Endothelial cell of umbilical vein (primary cell): ENCODE results near the gene BMX. TPM values are rescaled to one million over a fixed set of nuclear protein-coding genes. Genes with fewer than 3 reads are reported as not detected.
A peak's percentile ranks its signal among the peaks of the same experiment; 100 is the strongest.

Experiments
- BruUV-seq: library from RNA; stranded (reverse); fragments of 400-500 nt; replicated peaks from 2 replicates; lab custom pipeline; 2021; lab: Mats Ljungman, UMichigan
- CTCF ChIA-PET: fragments of 300-600, 350-600 bp; sonication (Branson Sonifier 250); formaldehyde crosslinking; loops from one replicate; lab custom pipeline; 2021; ENCODE audit warnings: antibody characterized with exemption, inconsistent platforms; lab: Charles Lee
- POLR2A ChIA-PET: fragments of 300-600, 350-600 bp; sonication (Branson Sonifier 250); formaldehyde crosslinking; loops from one replicate; lab custom pipeline; 2021; ENCODE audit warnings: antibody characterized with exemption, inconsistent platforms; lab: Charles Lee
- DNase-seq: peaks from one replicate; pipeline ENCODE4 v3.0.0-alpha.2; 2011; ENCODE audit warnings: low read depth, low spot score
- FAIRE-seq: peaks from 2 replicates; lab custom pipeline; 2011; peaks lifted over from hg19 to GRCh38; lab: Jason Lieb, UNC
- H2AFZ ChIP-seq: 2 replicates; pipeline ENCODE4 v1.6.0; 2012; ENCODE audit warnings: low read depth, low read length, control low read depth, inconsistent platforms
- H3K27ac ChIP-seq: 2 replicates; pipeline ENCODE4 v1.5.1; 2011; ENCODE audit warnings: low read depth, mild to moderate bottlenecking, control low read depth, low read length, moderate library complexity; ENCODE audit not compliant: insufficient read depth
- H3K27me3 ChIP-seq, 2 experiments: 2 replicates each; pipeline versions ENCODE4 v1.6.0 to v1.6.1; 2011; ENCODE audit warnings: low read length in 2 of 2, mixed read lengths in 1 of 2; ENCODE audit not compliant: control insufficient read depth in 2 of 2, insufficient read depth in 2 of 2
- H3K36me3 ChIP-seq, 2 experiments: 2 replicates in 1 of 2; 3 replicates in 1 of 2; pipeline ENCODE4 v1.5.1; 2011; ENCODE audit warnings: low read length in 2 of 2, mild to moderate bottlenecking in 1 of 2, moderate library complexity in 1 of 2; ENCODE audit not compliant: control insufficient read depth in 2 of 2, insufficient read depth in 2 of 2; ENCODE audit errors: extremely low read depth in 1 of 2
- H3K4me1 ChIP-seq: 3 replicates; pipeline ENCODE4 v1.5.1; 2011; ENCODE audit warnings: mild to moderate bottlenecking, low read length; ENCODE audit not compliant: control insufficient read depth, insufficient read depth; ENCODE audit errors: extremely low read depth
- H3K4me2 ChIP-seq: 2 replicates; pipeline ENCODE4 v1.6.1; 2011; ENCODE audit warnings: low read length, control low read depth, mixed read lengths; ENCODE audit not compliant: insufficient read depth
- H3K4me3 ChIP-seq, 3 experiments: fragments of 200-600 bp in 1 of 3; sonication (generic), shearing (Covaris generic) in 1 of 3; replicated peaks in 1 of 3; 2 replicates each; pipeline ENCODE4 v1.5.1; 2011 to 2016; ENCODE audit warnings: control low read depth in 3 of 3, low read length in 3 of 3, mild to moderate bottlenecking in 2 of 3, inconsistent platforms in 1 of 3, low read depth in 1 of 3, moderate library complexity in 1 of 3; ENCODE audit not compliant: insufficient read depth in 1 of 3
- H3K79me2 ChIP-seq: 2 replicates; pipeline ENCODE4 v1.6.0; 2012; ENCODE audit warnings: low read length, inconsistent platforms; ENCODE audit not compliant: control insufficient read depth, insufficient read depth
- H3K9ac ChIP-seq: replicated peaks from 2 replicates; pipeline ENCODE3; 2011; ENCODE audit warnings: low read length, control low read depth; ENCODE audit not compliant: insufficient read depth; ENCODE audit errors: extremely low read depth
- H3K9me1 ChIP-seq: replicated peaks from 3 replicates; pipeline ENCODE4 v1.6.0; 2011; ENCODE audit warnings: mild to moderate bottlenecking, low read length; ENCODE audit not compliant: control insufficient read depth, insufficient read depth; ENCODE audit errors: extremely low read depth
- H3K9me3 ChIP-seq: replicated peaks from 2 replicates; pipeline ENCODE4 v1.5.1; 2012; ENCODE audit warnings: low read length, inconsistent platforms; ENCODE audit not compliant: control insufficient read depth, insufficient read depth
- H4K20me1 ChIP-seq: replicated peaks from 2 replicates; pipeline ENCODE3; 2011; ENCODE audit warnings: mild to moderate bottlenecking, low read length; ENCODE audit not compliant: control insufficient read depth, insufficient read depth; ENCODE audit errors: extremely low read depth
- CTCF ChIP-seq, 2 donors: IDR thresholded peaks; 1 replicate in 1 of 2; 2 replicates in 1 of 2; pipeline ENCODE4 v1.5.1; 2011; ENCODE audit warnings: low read length in 2 of 2, mild to moderate bottlenecking in 2 of 2, moderate library complexity in 2 of 2, control low read depth in 1 of 2, inconsistent platforms in 1 of 2, low read depth in 1 of 2; ENCODE audit not compliant: insufficient read depth in 1 of 2; ENCODE audit errors: extremely low read depth in 1 of 2
- EZH2 ChIP-seq: IDR thresholded peaks from 2 replicates; pipeline ENCODE4 v1.6.1; 2012; ENCODE audit warnings: borderline replicate concordance, low read depth, mild to moderate bottlenecking, moderate library complexity, low read length, inconsistent platforms; ENCODE audit not compliant: severe bottlenecking
- FOS ChIP-seq: IDR thresholded peaks from 2 replicates; pipeline ENCODE4 v1.6.1; 2011; ENCODE audit warnings: mild to moderate bottlenecking, low read length, moderate library complexity, borderline replicate concordance; ENCODE audit not compliant: insufficient read depth
- GATA2 ChIP-seq: IDR thresholded peaks from 2 replicates; pipeline ENCODE4 v1.7.0; 2011; ENCODE audit warnings: low read depth, mild to moderate bottlenecking, moderate library complexity, mixed read lengths, low read length; ENCODE audit not compliant: insufficient read length, insufficient read depth
- JUN ChIP-seq: IDR thresholded peaks from 2 replicates; pipeline ENCODE4 v1.6.1; 2011; ENCODE audit warnings: borderline replicate concordance, low read depth; ENCODE audit not compliant: insufficient read length, insufficient read depth
- MAX ChIP-seq: IDR thresholded peaks from 2 replicates; pipeline ENCODE4 v1.6.1; 2011; ENCODE audit not compliant: insufficient read depth, insufficient read length
- MYC ChIP-seq: IDR thresholded peaks from one replicate; pipeline ENCODE4 v1.6.1; 2011; ENCODE audit warnings: mild to moderate bottlenecking, low read depth, low read length
- POLR2A ChIP-seq: IDR thresholded peaks from 2 replicates; pipeline ENCODE4 v1.6.1; 2012; ENCODE audit warnings: low read depth, mild to moderate bottlenecking, control low read depth, low read length
- POLR2AphosphoS5 ChIP-seq: IDR thresholded peaks from 2 replicates; pipeline ENCODE4 v1.6.1; 2012; ENCODE audit warnings: low read depth, mild to moderate bottlenecking, control low read depth, low read length, moderate library complexity; ENCODE audit not compliant: insufficient read depth
- dilution Hi-C: fragments of 300-500 bp; cut with MboI; formaldehyde crosslinking; loops from one replicate; pipeline ENCODE4 v1.15.0; 2019; ENCODE audit warnings: low sequenced_read_pairs; ENCODE audit not compliant: extremely low pct_ligation_motif_present
- intact Hi-C: fragments of 100-400 bp; cut with micrococcal nuclease; formaldehyde crosslinking; loops from one replicate; pipeline ENCODE4 v1.10.0; 2022
- polyA plus RNA-seq, 4 experiments: library from polyadenylated mRNA; depleted of rRNA in 3 of 4; stranded (reverse) in 3 of 4; unstranded in 1 of 4; fragments of >200 nt; gene quantifications; 2 replicates each; pipeline versions ENCODE4 v1.2.1 to v1.2.3, GENCODE V29; 2011 to 2012; ENCODE audit warnings: missing spikeins in 1 of 4
- total RNA-seq: library from RNA; stranded (reverse); gene quantifications from 2 replicates; pipeline ENCODE4 v1.2.3, GENCODE V29; 2021

BMX gene
- total and polyA plus RNA-seq, 2 donors (not counting 3 experiments of a cell fraction or from before 2014, with no cell fraction given) = 49.8 to 105 TPM

- no TSS peak for BruUV-seq
- dilution Hi-C loops (no loop called here), intact Hi-C loops (no loop called here)
- Histone ChIP-seq H3K4me2 (no peak overlapping the region), H3K9me3 (no peaks in the 10 kb centered on the region), H3K79me2 (no peaks in the 10 kb centered on the region), H3K27ac (no peak overlapping the region), H3K9me1 (no peaks in the 10 kb centered on the region), H3K36me3 (no peaks in the 10 kb centered on the region), H3K27me3 (no peaks in the 10 kb centered on the region), H4K20me1 (no peaks in the 10 kb centered on the region), H3K4me3 (no peak overlapping the region), H2AFZ (no peak overlapping the region), H3K9ac (no peak overlapping the region), H3K4me1 (peaks cover 5% of the 10 kb centered on the region)
- FAIRE-seq (no peak), DNase-seq (no peak)
- ChIA-PET POLR2A (no interaction called here), CTCF (no interaction called here)
- TF ChIP-seq JUN = no peak
- no peak for TF ChIP-seq FOS
- TF ChIP-seq POLR2AphosphoS5 = no peak
Measured at GRCh38 chrX:15574017-15574416, 73.4 kb downstream of the BMX start.

- dilution Hi-C loops = no loop called here
- H3K79me2 ChIP-seq = no peaks in the 10 kb centered on the region
- ChIA-PET CTCF (no interaction called here), POLR2A (no interaction called here)
- FAIRE-seq (no peak), DNase-seq (peak; percentile 46)
- TF ChIP-seq JUN (no peak), EZH2 (no peak), POLR2A (no peak), GATA2 (no peak), FOS (no peak), MAX (no peak), MYC (no peak), CTCF (IDR thresholded peaks at IDR 0.05; ENCODE audit: extremely low read depth in 1 of 2, insufficient read depth in 1 of 2, low read depth in 1 of 2, low read length in 2 of 2) (no peak), POLR2AphosphoS5 (no peak)
- H4K20me1 ChIP-seq = no peaks in the 10 kb centered on the region
- no peak overlapping the region for H3K9ac ChIP-seq
- H3K9me3 ChIP-seq = no peaks in the 10 kb centered on the region
- H3K4me1 ChIP-seq = peaks cover 9% of the 10 kb centered on the region
- BruUV-seq = no TSS peak
- no peaks in the 10 kb centered on the region for H3K27me3 ChIP-seq
- intact Hi-C loops = no loop called here
- H3K36me3 ChIP-seq = no peaks in the 10 kb centered on the region
- H3K27ac ChIP-seq = no peak overlapping the region
- no peak overlapping the region for H3K4me2 ChIP-seq
- no peaks in the 10 kb centered on the region for H3K9me1 ChIP-seq
- no peak overlapping the region for H3K4me3 ChIP-seq
- no peak overlapping the region for H2AFZ ChIP-seq
Measured at GRCh38 chrX:15576019-15576418, 75.4 kb downstream of the BMX start.
